HG02571 (cell line): ENCODE measurements around the gene ZDHHC14.

Experiments
- ATAC-seq: cut with Tn5 transposase; IDR thresholded peaks from one replicate; pipeline ENCODE4 v1.9.1; 2021; ENCODE audit warnings: mild to moderate bottlenecking, moderate library complexity; ENCODE audit not compliant: unreplicated experiment

ZDHHC14 gene

GRCh38 chr6:157486572-157486971, 105.6 kb downstream of the ZDHHC14 start:
- ATAC-seq, result no peak

GRCh38 chr6:157487110-157487773, 106.3 kb downstream of the ZDHHC14 start:
- ATAC-seq, result no peak

GRCh38 chr6:157488058-157488457, 107.1 kb downstream of the ZDHHC14 start:
- ATAC-seq, result no peak

GRCh38 chr6:157488716-157489118, 107.7 kb downstream of the ZDHHC14 start:
- no peak for ATAC-seq

GRCh38 chr6:157490611-157491269, 109.8 kb downstream of the ZDHHC14 start:
- no peak for ATAC-seq

GRCh38 chr6:157491571-157492232, 110.7 kb downstream of the ZDHHC14 start:
- ATAC-seq, result no peak

GRCh38 chr6:157492249-157492648, 111.3 kb downstream of the ZDHHC14 start:
- ATAC-seq, result no peak

GRCh38 chr6:157492741-157493140, 111.8 kb downstream of the ZDHHC14 start:
- ATAC-seq, result no peak

- ATAC-seq, result no peak
These were observed 112.2 kb downstream of the ZDHHC14 start for GRCh38 chr6:157493173-157493572.

GRCh38 chr6:157493576-157493975, 112.6 kb downstream of the ZDHHC14 start:
- ATAC-seq, result no peak

- ATAC-seq, result no peak
These were observed 113.2 kb downstream of the ZDHHC14 start for GRCh38 chr6:157494132-157494710.

- ATAC-seq, result no peak
These were observed 115.6 kb downstream of the ZDHHC14 start for GRCh38 chr6:157496534-157497095.

- ATAC-seq, result no peak
These were observed 116.6 kb downstream of the ZDHHC14 start for GRCh38 chr6:157497579-157497978.

GRCh38 chr6:157498817-157499216, 117.8 kb downstream of the ZDHHC14 start:
- ATAC-seq, result no peak

- ATAC-seq, result no peak
These were observed 119.0 kb downstream of the ZDHHC14 start for GRCh38 chr6:157500022-157500421.

GRCh38 chr6:157503018-157503747, 122.2 kb downstream of the ZDHHC14 start:
- no peak for ATAC-seq

- no peak for ATAC-seq
These were observed 125.0 kb downstream of the ZDHHC14 start for GRCh38 chr6:157505912-157506491.

GRCh38 chr6:157510323-157511188, 129.6 kb downstream of the ZDHHC14 start:
- ATAC-seq, result no peak

GRCh38 chr6:157511682-157512381, 130.8 kb downstream of the ZDHHC14 start:
- no peak for ATAC-seq
